H1 (cell line): Measurements from ENCODE around the gene INPP4B. TPM values are rescaled to one million over a fixed set of nuclear protein-coding genes. Genes with fewer than 3 reads are reported as not detected.

ENCODE experiments used
- EZH2 ChIP-seq: fragments of 200-600 bp; sonication (generic); IDR thresholded peaks from 2 replicates; pipeline ENCODE4 v1.7.1; 2012; ENCODE audit warnings: low read depth, mild to moderate bottlenecking, moderate library complexity, low read length, inconsistent platforms; ENCODE audit not compliant: severe bottlenecking
- FOSL1 ChIP-seq: IDR thresholded peaks from 2 replicates; pipeline ENCODE4 v1.6.1; 2011; ENCODE audit warnings: mild to moderate bottlenecking, low read depth, low read length, moderate library complexity; ENCODE audit not compliant: insufficient read depth
- KDM1A ChIP-seq: fragments of 200-600, 300-600 bp; sonication (generic); IDR thresholded peaks from 2 replicates; pipeline ENCODE4 v1.7.1; 2016; ENCODE audit warnings: mild to moderate bottlenecking, low read length, borderline replicate concordance
- RBBP5 ChIP-seq: IDR thresholded peaks from 2 replicates; pipeline ENCODE4 v1.7.1; 2012; ENCODE audit warnings: low read depth, mild to moderate bottlenecking, inconsistent platforms, low read length, moderate library complexity, borderline replicate concordance
- RXRA ChIP-seq: IDR thresholded peaks from 2 replicates; pipeline ENCODE4 v1.6.1; 2011; ENCODE audit warnings: low read depth, mild to moderate bottlenecking, low read length, moderate library complexity; ENCODE audit not compliant: insufficient read depth
- SP1 ChIP-seq: IDR thresholded peaks from 2 replicates; pipeline ENCODE4 v1.6.1; 2011; ENCODE audit warnings: low read depth, low read length
- TCF12 ChIP-seq: IDR thresholded peaks from 2 replicates; pipeline ENCODE4 v1.6.1; 2011; ENCODE audit warnings: low read depth, mild to moderate bottlenecking, low read length
- polyA plus RNA-seq, 7 experiments: library from polyadenylated mRNA; depleted of rRNA in 3 of 7; stranded (reverse) in 5 of 7; unstranded in 2 of 7; fragments of >200 nt in 5 of 7; fragments of 200-250 nt in 2 of 7; gene quantifications; 1 replicate in 5 of 7; 2 replicates in 1 of 7; 4 replicates in 1 of 7; pipeline versions ENCODE4 v1.2.1 to v1.2.3, GENCODE V29; 2011 to 2013; ENCODE audit warnings: missing spikeins in 2 of 7, mixed read lengths in 2 of 7
- total RNA-seq: library from RNA; stranded (reverse); fragmentation: NEBNext Ultra II Directional; extraction: Animal tissue kit (Norgen Biotek cat#: 25700); gene quantifications from 2 replicates; pipeline ENCODE4 v1.2.1, GENCODE V29; 2021

Gene INPP4B
- total and polyA plus RNA-seq, 2 of the 8 experiments (the other 6 are each of a cell fraction or from before 2014, with no cell fraction given): 0.11 to 0.54 TPM

GRCh38 chr4:142402900-142403299 lies 443.2 kb downstream of the INPP4B start (continued):
- TF ChIP-seq KDM1A: no peak
- TF ChIP-seq EZH2: no peak
- no peak for TF ChIP-seq RXRA
- no peak for TF ChIP-seq SP1
- TF ChIP-seq RBBP5: no peak
- no peak for TF ChIP-seq TCF12
- no peak for TF ChIP-seq FOSL1
- TF ChIP-seq, all 59 proteins: peak for 0
